HG03342 (cell line): Measurements from ENCODE around the gene CNPY4.

Source experiments
- ATAC-seq: cut with Tn5 transposase; IDR thresholded peaks from one replicate; pipeline ENCODE4 v1.9.1; 2021; ENCODE audit warnings: mild to moderate bottlenecking, moderate library complexity; ENCODE audit not compliant: unreplicated experiment

The CNPY4 gene

DNA sequence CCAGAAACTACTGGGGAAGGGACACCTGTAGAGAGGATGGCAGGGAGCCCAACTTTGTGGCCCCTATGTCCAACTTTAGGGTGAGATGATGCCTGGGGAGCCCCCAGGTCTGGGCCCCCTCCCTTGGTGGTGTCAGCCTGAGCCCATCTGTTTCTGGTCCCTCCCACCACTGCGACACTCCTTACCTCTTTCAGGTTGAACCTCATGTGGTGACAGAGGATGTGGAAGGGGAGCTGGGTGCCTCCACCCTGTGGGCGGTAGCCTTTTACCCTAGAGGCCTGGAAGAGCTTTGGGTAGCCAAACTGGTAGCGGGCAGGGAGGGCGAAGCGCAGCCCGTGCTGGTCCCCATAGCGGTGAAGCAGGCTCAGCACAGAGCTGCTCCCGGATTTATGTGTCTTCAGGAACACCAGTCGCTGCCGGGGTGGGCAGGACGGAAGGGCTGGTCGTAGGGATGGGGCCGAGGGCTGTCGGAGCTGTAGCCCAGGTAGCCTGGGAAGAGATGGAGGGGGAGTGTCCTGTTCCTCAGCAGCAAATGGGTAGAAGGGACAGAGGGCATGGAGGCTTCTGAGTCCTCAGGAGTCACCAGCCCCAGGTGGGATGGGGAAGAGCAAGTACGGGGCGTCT lies 47.0 kb downstream of the CNPY4 start:
- no peak for ATAC-seq

DNA sequence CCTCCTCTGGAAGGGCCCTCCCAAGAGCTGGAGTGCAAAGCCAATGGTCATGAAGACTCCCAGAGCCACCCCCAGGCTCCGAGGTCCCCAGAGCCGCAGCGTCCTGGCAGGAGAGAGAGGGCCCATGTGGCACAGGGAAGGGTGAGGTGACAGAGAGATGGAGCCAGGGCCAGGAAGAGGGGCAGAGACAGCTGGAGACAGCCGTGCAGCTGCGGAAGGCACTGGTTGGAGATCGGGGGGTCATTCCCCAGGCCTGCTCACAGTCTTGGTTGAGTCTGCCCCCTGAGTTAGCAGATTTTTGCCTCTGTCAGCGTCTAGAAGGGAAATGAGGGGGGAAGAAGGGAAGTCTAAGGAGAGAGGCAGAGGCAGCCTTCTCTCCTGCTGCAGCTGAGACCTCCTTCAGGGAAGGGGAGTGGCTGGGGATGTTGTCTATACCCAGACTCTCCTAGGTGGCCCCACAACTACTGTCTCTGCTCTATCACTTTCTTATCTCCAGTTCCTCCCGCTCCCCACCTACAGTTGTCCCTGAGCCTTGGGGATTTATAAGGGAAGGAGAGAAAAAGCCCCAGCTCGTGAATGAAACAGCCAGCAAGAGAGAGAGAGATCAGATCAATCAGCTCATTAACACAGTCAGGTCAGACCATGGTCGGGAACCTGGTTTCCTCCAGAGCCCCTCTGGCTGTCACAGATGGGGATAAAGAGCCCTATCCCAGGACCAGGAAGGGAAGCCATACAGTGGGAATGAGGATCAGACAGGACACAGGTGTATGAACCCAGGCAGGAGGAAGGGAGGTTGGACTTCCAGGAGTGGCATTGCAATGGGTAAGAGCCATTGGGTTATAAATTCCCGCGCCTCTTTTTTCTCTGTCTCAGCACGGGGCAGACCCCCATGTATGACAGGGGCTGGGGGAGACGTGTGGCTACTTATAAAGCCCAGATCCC lies 47.8 kb downstream of the CNPY4 start:
- ATAC-seq: no peak

DNA sequence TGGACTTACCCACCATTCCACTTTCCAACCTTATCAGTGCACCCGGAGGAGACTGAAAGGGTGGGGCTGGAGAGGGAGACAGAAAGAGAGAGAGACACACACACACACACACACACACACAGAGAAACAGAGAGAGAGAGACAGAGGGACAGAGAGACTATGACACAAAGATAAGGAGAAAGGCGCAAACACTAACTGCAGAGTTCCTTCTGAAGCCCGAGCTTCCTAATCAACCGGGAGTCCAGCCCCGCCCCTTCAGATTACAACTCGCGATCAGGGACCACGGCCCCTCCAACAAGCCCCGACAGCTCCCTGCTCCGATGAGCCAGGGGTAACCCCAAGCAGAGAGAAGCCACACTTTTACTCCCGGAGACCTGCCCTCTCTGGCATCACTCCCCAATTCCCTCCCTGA lies 48.5 kb downstream of the CNPY4 start:
- ATAC-seq: no peak

DNA sequence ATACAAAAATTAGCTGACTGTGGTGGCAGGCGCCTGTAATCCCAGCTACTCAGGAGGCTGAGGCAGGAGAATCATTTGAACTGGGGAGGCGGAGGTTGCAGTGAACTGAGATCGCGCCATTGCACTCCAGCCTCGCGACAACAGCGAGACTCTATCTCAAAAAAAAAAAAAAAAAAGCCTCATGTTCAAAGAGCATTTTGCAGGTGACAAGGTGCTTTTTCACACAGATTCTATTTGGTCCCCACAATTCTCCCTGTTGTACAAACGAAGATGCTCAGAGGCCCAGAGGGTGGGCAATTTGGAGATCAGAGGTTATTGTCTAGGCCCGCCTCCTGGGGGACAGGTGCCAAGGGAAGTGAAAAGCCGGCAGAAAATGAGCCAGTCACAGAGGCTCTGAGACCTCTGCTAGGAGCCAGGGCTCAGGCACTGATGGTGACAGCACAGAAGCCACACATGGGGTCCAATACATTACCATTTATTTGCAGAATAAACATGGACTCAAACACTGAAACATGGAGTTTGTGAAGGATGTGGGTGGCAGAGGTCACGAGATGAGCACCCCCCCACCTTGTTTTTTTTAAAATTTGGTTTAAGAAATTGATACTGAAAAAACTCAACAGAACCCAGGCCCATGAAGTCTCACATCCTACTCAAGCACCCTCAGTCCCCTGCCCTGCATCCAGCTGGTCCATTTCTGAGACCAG lies 49.9 kb downstream of the CNPY4 start:
- no peak for ATAC-seq

DNA sequence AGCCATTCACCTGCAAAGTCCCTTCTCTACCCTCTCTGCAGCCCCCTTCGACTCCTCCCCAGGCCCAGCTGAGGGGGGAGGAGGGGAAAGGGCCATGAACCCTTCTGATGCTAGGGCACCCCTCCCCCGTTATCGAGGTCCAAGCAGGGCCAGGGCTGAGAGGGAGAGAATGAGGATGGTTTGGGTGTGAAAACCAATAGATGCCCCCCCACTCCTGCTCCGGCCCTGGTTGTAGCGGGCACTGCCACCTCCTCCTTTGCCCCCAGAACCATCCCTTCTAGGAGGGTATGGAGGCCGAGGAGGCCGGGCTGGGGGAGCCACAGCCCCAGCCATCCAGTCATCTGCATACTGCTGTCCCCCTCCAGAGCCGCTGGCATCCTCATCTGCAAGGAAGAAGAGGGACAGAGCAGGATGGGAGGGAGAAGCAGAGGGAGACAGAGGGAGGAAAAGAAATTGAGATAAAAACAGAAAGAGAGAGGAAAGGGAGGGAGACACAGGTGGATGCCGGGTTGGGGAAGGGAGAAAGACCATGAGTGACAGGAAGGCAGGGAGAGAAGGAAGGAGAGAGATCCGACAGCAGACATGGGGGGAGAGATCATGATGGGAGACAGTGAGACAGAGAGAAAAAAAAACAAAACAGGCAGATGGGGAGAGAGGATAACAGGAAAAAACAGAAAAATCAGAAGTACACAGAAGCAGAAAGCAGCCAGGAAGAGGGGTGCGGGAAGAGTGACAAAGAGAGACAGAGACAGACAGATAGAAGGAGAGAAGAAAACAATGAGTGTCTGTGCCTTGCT lies 50.9 kb downstream of the CNPY4 start:
- ATAC-seq: no peak

DNA sequence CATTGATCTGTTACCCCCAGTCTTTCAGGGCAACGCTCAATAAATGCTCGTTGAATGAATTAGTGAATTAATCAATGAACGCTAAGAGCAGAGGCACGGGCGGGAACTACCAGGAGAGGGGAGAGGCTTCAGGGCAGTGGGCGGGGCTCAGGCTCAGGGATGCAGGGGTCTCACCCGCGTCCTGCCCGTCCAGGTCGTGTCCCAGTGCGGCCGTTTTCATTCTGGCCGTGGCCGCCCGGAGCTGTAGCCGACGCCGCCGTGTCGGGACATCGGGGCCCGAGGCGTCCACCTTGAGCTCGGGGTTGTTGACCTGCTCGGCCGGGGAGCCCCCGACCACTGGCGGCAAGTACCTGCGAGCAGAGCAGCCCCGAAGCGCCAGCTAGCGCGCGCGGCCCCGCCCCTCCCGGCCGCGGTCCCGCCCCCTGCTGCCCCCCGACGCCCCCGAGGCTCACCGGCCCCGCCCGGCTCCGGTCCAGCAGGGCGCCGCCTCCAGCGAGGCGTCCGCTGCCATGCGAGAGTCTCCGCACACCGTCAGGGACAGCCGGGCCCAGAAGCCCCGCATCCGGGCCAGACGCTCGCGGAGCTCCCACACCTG lies 51.8 kb downstream of the CNPY4 start:
- ATAC-seq: no peak

DNA sequence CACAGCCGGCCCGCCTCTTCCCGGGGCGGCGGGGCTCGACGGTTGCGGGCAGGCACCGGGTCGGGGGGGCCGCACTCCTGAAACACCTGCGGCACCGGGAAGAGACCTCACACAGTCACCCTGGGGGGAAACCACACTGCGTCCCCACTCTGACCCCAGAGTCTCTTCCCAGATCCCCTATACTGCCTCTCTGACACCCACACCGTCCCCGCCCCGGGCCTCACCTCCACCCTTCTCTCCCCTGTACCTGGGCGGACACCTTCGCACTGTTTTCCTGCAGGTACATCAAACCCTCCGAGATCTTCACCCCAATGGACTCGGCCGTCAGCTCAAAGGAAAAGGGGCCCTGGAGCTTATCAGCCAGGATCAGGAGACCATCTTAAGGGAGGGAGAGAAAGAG lies 52.4 kb downstream of the CNPY4 start:
- no peak for ATAC-seq

DNA sequence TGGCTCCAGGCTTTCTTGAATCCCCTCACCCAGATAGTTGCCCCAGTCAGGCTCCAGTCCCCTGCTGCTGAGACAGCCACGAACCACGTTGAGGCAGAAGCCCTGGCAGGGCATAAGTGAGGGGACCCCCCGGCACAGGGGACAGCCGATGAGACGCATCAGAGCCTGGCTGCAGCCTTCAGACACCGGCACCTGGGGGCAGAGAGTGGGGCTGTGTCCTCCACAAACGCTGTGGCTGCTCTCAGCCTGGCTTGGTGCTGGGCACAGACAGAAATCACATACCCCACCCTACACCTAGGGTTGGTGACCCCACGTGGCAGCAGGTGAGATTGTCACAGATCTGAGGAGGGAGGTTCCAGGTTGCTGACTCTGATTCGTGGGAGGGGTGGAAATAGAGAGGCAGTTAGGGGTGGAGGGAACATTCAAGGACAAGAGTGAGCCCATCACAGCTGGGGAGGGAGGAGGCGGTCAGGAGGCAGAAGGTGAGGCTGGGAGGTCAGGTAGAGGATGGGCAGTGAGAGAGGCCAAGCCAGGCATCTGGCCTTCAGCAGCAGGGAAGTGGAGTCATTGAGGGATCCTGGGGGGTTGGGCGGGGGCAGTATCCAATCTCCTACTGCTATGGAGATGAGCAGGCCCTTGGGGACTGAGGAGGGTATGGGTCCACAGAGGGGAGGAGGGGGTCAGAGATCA lies 54.5 kb downstream of the CNPY4 start:
- ATAC-seq: no peak

DNA sequence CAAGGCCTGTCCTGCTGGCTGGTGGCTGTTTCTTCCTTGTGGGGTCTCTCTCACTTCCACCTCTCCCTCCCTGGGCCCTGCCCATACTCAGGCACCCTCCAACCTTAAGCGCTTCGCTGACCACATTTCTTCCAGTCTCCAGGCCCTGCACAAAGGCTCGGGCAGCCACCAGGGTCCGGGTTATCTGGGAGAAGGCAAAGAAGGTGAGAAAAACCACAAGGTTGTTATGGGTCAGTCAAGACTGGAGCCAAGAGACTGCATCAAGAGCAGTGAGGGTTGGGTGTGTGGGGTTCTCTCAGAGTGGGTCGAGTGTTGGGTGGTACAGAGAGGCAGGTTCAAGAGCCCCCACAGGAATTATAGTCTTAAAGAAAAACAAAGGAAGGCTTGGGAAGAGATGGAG lies 55.1 kb downstream of the CNPY4 start:
- no peak for ATAC-seq
